ENCODE measurements around the gene RSRC1. TPM values are rescaled to one million over a fixed set of nuclear protein-coding genes. Genes with fewer than 3 reads are reported as not detected.
"Not testable (repeated sequence)": the region's sequence is repeated elsewhere in the genome, so short reads cannot be mapped to it uniquely, and the experiment has no call there.

Gene RSRC1, protein sequence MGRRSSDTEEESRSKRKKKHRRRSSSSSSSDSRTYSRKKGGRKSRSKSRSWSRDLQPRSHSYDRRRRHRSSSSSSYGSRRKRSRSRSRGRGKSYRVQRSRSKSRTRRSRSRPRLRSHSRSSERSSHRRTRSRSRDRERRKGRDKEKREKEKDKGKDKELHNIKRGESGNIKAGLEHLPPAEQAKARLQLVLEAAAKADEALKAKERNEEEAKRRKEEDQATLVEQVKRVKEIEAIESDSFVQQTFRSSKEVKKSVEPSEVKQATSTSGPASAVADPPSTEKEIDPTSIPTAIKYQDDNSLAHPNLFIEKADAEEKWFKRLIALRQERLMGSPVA
- 21.7 and 26.9 TPM in 2 replicates for total RNA-seq (2014; rRNA removed; shearing (Covaris generic))

DNA sequence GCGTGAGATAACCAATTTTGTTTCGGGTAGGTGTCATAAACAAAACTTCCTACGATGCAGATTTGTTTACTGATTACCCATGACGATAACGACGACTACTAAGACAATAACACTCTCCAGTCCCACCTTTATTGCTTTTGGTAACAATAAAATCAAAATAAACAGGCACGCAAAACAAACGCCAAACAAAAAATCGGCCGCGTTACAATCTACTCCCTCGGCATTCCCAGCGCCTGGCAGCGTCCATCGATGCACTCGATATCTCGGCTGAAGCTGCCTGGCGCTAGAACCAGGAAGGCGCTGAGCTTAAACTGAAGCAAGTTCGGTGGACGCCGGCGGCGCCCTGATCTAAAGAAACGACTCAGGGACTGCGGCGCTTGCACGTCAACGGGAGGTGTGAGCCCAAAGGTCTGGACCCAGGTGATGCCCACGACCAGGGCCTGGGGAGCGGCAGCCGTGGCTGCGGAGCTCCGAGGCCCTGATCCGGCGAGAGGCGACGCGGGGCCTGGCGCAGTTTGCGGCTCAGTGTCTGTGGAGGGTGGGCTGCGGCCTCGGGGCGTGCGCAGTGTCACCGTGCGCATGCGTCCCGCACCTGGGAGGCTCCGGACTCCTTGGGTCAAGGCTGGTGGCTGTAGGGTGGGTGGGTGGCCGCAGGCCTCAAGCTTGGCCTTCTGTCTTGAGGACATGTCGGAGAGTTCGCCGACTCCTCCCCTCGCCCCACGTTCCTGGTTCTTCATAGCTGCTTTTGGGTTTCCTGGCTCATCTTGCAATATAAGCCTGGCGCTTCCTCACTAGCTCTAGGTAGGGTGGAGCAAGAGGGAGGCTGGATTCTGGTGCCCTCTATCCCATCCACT is at the start of gene RSRC1:
RSRC1 (plus strand) TSS at position 286 of the 854 bp plus-strand sequence. CDS start 12,016 bp downstream, outside the sequence.
- DNase-seq, result peak; percentile 91
- H3K4me3 ChIP-seq (ENCODE audit: insufficient read depth, low read depth, low read length), result peak within 1 kb of the TSS; percentile 82
- peaks cover 42% of the 10 kb centered on the region for H3K27me3 ChIP-seq (ENCODE audit: control insufficient read depth, insufficient read depth, low read length)
- H3K36me3 ChIP-seq (replicated peaks; ENCODE audit: control insufficient read depth, insufficient read depth, low read length), result no peaks in the 10 kb centered on the region

DNA sequence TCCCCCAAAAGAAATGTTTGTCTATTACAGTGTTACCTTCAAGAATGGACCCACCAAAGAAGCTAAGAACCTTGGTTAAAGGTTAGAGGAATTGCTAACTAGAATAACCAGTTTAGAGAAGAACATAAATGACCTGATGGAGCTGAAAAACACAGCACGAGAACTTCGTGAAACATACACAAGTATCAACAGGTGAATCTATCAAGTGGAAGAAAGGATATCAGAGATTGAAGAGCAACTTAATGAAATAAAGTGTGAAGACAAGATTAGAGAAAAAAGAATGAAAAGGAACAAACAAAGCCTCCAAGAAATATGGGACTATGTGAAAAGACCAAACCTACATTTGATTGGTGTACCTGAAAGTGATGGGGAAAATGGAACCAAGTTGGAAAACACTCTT is 44.3 kb upstream of the RSRC1 start:
- not testable (repeated sequence) for DNase-seq; H3K4me3 ChIP-seq (ENCODE audit: insufficient read depth, low read depth, low read length); H3K36me3 ChIP-seq (replicated peaks; ENCODE audit: control insufficient read depth, insufficient read depth, low read length); H3K27me3 ChIP-seq (ENCODE audit: control insufficient read depth, insufficient read depth, low read length)

DNA sequence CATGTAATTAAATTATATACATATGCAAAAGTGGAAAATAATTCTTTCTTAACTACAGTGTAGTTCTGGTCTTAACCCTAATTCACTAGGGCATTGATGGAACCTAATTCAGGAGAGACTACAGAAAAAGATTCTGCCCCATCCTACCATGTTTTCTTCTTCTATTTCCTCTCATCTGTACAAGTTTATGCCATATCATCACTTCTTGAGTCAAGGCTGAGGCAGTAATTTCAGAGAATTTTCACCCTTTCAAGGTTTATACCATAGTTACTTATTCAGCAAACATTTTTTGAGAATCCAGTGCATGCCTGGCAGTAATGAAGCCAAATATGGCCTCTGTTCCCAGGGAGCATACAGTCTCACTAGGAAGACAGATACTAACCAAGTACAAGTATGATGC is 37.1 kb upstream of the RSRC1 start:
- Histone ChIP-seq H3K27me3 (ENCODE audit: control insufficient read depth, insufficient read depth, low read length) (no peaks in the 10 kb centered on the region), H3K4me3 (ENCODE audit: insufficient read depth, low read depth, low read length) (no peak overlapping the region), H3K36me3 (replicated peaks; ENCODE audit: control insufficient read depth, insufficient read depth, low read length) (no peaks in the 10 kb centered on the region)
- DNase-seq, result no peak

GRCh38 chr3:158074591-158074990 is 35.3 kb upstream of the RSRC1 start:
- Histone ChIP-seq H3K4me3 (ENCODE audit: insufficient read depth, low read depth, low read length) (no peak overlapping the region), H3K27me3 (ENCODE audit: control insufficient read depth, insufficient read depth, low read length) (no peaks in the 10 kb centered on the region), H3K36me3 (replicated peaks; ENCODE audit: control insufficient read depth, insufficient read depth, low read length) (no peaks in the 10 kb centered on the region)
- no peak for DNase-seq

DNA sequence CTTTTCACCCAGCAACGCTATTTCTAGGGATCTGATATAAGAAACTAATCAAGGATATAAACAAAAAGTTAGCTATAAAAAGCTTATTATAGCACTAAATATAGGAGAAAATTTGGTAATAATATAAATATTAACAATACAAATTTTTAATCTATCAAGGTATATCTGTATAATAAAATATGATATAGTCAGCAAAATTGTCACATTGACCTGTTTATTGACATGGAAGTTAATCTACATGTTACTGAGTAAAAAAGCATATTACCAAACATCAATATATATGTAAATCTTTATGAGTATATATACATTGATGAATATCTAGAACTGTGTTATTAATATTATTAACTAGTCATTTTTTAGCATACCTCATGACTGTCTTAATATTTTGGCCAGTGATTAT is 30.3 kb upstream of the RSRC1 start:
- Histone ChIP-seq H3K36me3 (replicated peaks; ENCODE audit: control insufficient read depth, insufficient read depth, low read length) (no peaks in the 10 kb centered on the region), H3K4me3 (ENCODE audit: insufficient read depth, low read depth, low read length) (no peak overlapping the region), H3K27me3 (ENCODE audit: control insufficient read depth, insufficient read depth, low read length) (no peaks in the 10 kb centered on the region)
- no peak for DNase-seq

GRCh38 chr3:158084651-158085050 is 25.2 kb upstream of the RSRC1 start:
- H3K36me3 ChIP-seq (replicated peaks; ENCODE audit: control insufficient read depth, insufficient read depth, low read length), result no peaks in the 10 kb centered on the region
- DNase-seq, result no peak
- no peaks in the 10 kb centered on the region; the same call in 1 of the 2 replicates for H3K27me3 ChIP-seq (ENCODE audit: control insufficient read depth, insufficient read depth, low read length)
- no peak overlapping the region for H3K4me3 ChIP-seq (ENCODE audit: insufficient read depth, low read depth, low read length)

GRCh38 chr3:158085358-158085757 is 24.5 kb upstream of the RSRC1 start:
- no peak overlapping the region for H3K4me3 ChIP-seq (ENCODE audit: insufficient read depth, low read depth, low read length)
- H3K36me3 ChIP-seq (replicated peaks; ENCODE audit: control insufficient read depth, insufficient read depth, low read length), result no peaks in the 10 kb centered on the region
- no peaks in the 10 kb centered on the region; the same call in 1 of the 2 replicates for H3K27me3 ChIP-seq (ENCODE audit: control insufficient read depth, insufficient read depth, low read length)
- DNase-seq, result no peak

DNA sequence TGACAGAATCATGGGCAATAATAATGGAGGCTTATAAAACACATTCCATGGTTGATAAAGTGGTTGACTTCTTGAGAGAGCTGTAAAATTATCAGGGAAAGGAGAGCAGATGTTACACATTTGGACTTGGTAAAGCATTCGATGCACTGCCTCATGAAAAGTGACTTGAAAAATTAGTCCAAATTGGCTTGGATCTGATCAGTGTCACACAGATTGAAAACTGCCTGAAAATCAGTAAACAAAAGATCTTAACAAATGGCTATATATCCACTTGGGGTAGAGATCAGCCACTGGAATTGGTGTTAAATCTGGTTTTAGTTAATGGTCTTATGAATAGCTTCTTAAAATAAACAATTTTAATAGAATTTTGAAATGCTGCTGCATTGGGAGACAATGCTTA is 24.0 kb upstream of the RSRC1 start:
- no peak for DNase-seq
- Histone ChIP-seq H3K36me3 (replicated peaks; ENCODE audit: control insufficient read depth, insufficient read depth, low read length) (no peaks in the 10 kb centered on the region), H3K4me3 (ENCODE audit: insufficient read depth, low read depth, low read length) (no peak overlapping the region), H3K27me3 (ENCODE audit: control insufficient read depth, insufficient read depth, low read length) (no peaks in the 10 kb centered on the region; the same call in 1 of the 2 replicates)

DNA sequence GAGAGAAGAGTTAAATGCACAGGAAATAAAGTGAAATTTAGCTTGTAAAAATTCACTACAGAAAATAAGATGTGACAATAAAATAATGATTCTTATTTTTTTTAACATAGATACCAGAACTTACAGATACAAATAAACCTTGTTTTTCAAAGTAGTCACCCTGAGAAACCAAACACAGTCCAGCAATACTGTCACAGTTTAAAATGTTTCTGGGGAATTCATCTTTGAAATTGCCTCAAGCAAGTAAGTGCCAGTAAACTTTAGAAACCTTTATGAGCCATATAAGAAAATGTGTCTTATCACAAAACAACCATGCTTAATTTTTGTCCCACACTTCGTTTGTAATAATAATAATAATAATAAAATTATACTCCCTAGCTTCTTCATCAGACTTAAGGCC is 23.5 kb upstream of the RSRC1 start:
- H3K27me3 ChIP-seq (ENCODE audit: control insufficient read depth, insufficient read depth, low read length), result no peaks in the 10 kb centered on the region; the same call in 1 of the 2 replicates
- DNase-seq, result no peak
- H3K36me3 ChIP-seq (replicated peaks; ENCODE audit: control insufficient read depth, insufficient read depth, low read length), result no peaks in the 10 kb centered on the region
- no peak overlapping the region for H3K4me3 ChIP-seq (ENCODE audit: insufficient read depth, low read depth, low read length)

- no peaks in the 10 kb centered on the region for H3K36me3 ChIP-seq (replicated peaks; ENCODE audit: control insufficient read depth, insufficient read depth, low read length)
- H3K4me3 ChIP-seq (ENCODE audit: insufficient read depth, low read depth, low read length), result no peak overlapping the region
- H3K27me3 ChIP-seq (ENCODE audit: control insufficient read depth, insufficient read depth, low read length), result no peaks in the 10 kb centered on the region; the same call in 1 of the 2 replicates
- DNase-seq, result no peak
Measured at GRCh38 chr3:158086776-158087175, 23.1 kb upstream of the RSRC1 start.

DNA sequence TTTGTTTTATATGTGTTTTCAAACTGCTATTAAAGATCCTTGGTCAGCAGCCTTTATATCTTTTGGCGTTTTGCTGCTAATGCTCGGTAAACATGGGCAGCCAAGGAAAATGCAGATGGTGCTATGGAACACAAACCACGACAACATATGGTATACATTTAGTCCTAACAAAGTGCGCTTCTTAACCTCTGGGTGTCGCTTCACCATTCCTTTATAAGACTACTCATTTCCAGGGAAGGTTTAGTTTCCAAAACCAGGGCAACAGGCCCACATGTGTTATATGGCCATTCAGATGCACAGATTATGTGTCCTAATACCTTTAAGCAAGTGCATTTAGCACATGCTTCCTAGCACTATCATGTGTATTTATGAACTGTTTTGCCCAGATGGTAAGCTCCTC is 18.4 kb upstream of the RSRC1 start:
- Histone ChIP-seq H3K36me3 (replicated peaks; ENCODE audit: control insufficient read depth, insufficient read depth, low read length) (no peaks in the 10 kb centered on the region), H3K4me3 (ENCODE audit: insufficient read depth, low read depth, low read length) (no peak overlapping the region), H3K27me3 (ENCODE audit: control insufficient read depth, insufficient read depth, low read length) (peaks cover 40% of the 10 kb centered on the region)
- DNase-seq, result peak; percentile 53

- H3K27me3 ChIP-seq (ENCODE audit: control insufficient read depth, insufficient read depth, low read length), result peaks cover 56% of the 10 kb centered on the region
- no peak for DNase-seq
Measured at GRCh38 chr3:158093526-158093925, 16.4 kb upstream of the RSRC1 start.

GRCh38 chr3:158094235-158095110 is 15.4 kb upstream of the RSRC1 start:
- peak overlapping the region; percentile 40 for H3K4me3 ChIP-seq (ENCODE audit: insufficient read depth, low read depth, low read length)

More at GRCh38 chr3:158093526-158093925, 16.4 kb upstream of the RSRC1 start:
- H3K36me3 ChIP-seq (replicated peaks; ENCODE audit: control insufficient read depth, insufficient read depth, low read length), result no peaks in the 10 kb centered on the region
- H3K4me3 ChIP-seq (ENCODE audit: insufficient read depth, low read depth, low read length), result no peak overlapping the region

More at GRCh38 chr3:158094235-158095110, 15.4 kb upstream of the RSRC1 start:
- Histone ChIP-seq H3K27me3 (ENCODE audit: control insufficient read depth, insufficient read depth, low read length) (peaks cover 66% of the 10 kb centered on the region), H3K36me3 (replicated peaks; ENCODE audit: control insufficient read depth, insufficient read depth, low read length) (no peaks in the 10 kb centered on the region)
- DNase-seq, result peak; percentile 88
